NCI-H524 (cell line): ENCODE results near the gene RHOB.
"Not testable (repeated sequence)": the region's sequence is repeated elsewhere in the genome, so short reads cannot be mapped to it uniquely, and the experiment has no call there.

Source experiments
- DNase-seq, 2 experiments: peaks; one replicate each; lab custom pipeline; 2025; lab: John Stamatoyannopoulos, UW

RHOB gene

DNA sequence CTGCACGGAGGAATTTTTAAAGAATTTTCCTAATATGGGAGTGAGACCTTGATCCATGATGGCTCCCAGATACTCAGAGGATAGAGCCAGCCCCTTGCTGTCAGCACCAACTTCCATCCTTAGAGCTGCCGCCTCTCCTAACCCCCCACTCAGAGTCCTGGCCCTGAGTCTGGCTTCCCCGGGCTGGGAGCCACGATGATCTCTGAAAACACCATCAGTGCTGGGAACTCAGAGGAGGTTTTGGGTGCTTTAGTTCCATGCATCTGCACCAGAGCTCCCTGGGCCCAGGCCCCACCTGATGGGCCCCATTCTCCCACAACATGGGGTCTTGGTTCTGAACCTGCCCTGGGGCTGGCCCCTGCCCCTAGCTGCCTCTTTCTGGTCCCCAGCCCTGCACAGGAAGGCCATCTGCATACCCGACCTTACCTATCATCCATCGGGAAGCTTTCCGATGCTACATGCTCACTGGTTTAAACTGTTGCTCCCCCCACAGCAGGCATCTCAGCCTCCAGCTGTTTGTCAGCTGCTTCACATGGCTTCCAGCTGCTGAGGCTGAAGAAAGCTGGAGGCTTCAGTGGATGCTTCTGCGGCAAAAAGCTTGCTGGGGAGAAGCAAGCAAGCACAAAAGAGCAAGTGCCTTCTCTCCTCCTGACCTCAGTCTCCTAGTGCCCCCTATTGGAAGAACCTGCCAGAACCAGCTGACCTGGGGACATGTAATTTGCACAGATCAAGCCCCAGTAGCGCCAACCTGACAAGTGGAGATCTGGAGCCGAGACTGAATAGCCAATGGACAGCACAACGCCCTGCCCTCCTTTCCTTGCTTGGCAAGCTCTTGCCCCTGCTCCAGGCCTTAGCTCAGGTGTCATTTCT, 24.2 kb upstream of the RHOB start:
- no peak for DNase-seq

GRCh38 chr2:20423359-20423758, 23.5 kb upstream of the RHOB start:
- DNase-seq: no peak

DNA sequence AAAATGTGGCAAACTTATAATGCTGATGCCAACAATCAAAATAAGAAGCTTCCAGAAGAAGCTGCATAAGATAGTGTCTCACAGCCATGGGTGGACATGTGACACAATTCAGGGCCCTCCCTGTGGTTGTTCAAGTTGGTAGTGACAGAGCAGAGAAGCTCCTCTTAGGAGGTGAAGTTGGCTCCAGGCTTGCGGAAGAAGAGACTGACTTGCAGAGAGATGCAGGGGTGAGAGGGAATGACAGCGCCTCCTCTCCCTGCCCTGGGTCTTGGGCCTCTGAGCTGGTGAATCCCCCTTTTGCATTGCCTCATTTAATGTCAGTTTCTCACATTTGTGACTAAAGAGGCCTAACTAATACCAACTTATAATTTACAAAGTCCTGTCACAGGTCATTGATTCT, 23.0 kb upstream of the RHOB start:
- no peak for DNase-seq

- no peak for DNase-seq
These were observed 22.3 kb upstream of the RHOB start for GRCh38 chr2:20424300-20425290.

DNA sequence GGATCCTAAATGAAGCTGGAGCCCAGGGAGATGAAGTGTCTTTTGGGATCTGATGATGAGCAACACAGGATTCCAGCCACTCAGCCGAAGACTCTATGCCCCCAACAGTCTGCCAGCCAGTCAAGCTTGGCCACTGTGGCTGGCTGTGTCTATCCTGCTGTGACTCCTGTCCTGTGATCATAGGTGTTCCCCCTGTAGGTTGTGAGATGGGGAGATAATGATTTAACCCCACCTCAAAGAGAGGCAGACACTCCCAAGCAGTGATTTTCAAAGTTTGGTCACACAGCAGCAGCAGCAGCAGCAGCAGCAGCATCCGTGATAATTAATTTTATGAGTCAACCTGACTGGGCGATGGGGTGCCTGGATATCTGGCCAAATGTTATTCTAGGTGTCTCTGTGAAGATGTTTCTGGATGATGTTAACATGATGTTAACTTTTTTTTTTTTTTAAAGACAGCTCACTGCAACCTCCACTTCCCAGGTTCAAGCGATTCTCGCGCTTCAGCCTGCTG, 21.4 kb upstream of the RHOB start:
- no peak for DNase-seq

- no peak for DNase-seq
These were observed 21.0 kb upstream of the RHOB start for GRCh38 chr2:20425884-20426283.

DNA sequence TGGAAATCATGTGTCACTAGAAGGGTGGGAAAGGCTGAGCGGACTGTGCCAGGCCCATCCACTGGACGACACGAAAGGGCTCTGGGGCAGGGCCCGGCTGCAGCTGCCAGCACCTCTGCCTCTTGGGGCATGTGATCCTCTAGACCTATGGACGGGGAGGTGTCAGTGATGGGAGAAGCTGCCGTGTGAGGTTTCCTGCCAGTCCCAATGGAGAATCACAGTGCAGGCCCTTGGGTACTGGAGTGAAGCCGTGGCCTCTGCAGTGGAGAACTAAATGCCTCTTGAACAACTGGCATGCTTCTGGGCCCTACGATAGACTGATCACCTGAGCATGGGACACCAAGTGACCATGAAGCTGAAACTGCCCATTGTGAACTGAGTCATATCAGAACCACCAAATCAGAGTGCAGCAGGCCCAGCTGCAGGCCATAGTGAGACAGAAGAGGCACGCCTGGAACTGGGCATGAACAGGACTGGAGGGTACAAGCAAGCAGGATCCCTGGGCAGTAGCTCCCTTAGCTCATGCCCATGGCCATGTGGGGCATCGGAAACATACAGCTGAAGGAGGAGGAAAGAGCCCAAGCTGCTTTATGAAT, 18.8 kb upstream of the RHOB start:
- no peak for DNase-seq

- DNase-seq: no peak
These were observed 18.0 kb upstream of the RHOB start for GRCh38 chr2:20428717-20429490.

DNA sequence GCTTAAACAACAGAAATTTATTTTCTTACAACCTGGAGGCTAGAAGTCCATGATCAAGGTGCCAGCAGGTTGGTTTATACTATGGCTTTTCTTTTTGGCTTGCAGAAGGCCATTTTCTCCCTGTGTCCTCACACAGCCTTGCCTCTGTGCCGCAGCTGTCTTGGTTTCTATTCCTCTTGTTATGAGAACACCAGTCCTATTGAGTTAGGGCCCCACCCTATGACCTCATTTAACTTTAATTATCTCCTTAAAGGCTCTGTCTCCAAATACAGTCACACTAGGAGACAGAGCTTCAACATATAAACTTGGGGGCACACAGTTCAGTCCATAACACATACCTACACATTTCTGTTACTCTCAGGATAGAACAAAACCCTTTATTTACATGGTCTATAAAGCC, 17.3 kb upstream of the RHOB start:
- DNase-seq: no peak

- DNase-seq: no peak
These were observed 16.8 kb upstream of the RHOB start for GRCh38 chr2:20430035-20430434.

- DNase-seq: no peak
These were observed 16.2 kb upstream of the RHOB start for GRCh38 chr2:20430461-20431300.

- no peak for DNase-seq
These were observed 15.6 kb upstream of the RHOB start for GRCh38 chr2:20431301-20431698.

- DNase-seq: no peak
These were observed 15.1 kb upstream of the RHOB start for GRCh38 chr2:20431772-20432171.

- no peak for DNase-seq
These were observed 14.2 kb upstream of the RHOB start for GRCh38 chr2:20432714-20433113.

- no peak for DNase-seq
These were observed 13.6 kb upstream of the RHOB start for GRCh38 chr2:20433249-20433648.

DNA sequence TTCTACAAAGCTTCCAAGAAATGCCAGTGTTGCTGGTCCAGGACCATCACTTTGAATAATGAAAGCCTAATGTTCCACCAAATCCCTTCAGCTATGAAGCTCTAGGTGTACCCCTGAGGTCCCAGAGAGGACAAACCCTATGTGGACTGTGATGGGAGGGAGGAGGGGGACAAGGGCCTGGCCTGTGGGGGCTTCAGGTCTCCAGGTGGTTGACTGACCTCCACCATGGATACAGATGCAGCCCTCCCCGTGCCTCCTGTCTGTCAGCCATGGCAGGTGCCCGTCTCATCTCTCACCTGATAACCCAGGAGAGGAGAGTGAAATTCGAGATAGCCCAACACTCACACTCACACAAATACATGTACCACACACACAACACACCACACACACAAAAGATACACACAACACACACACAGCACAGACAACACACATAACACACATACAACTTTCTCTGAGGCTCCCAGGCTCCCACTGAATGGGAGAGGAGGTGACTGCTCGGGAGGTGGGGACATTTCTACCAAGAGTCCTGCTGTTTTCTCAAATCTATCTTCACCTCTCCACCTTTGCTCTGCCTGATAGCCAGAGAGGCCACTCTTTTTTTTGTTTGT, 12.8 kb upstream of the RHOB start:
- DNase-seq: no peak

DNA sequence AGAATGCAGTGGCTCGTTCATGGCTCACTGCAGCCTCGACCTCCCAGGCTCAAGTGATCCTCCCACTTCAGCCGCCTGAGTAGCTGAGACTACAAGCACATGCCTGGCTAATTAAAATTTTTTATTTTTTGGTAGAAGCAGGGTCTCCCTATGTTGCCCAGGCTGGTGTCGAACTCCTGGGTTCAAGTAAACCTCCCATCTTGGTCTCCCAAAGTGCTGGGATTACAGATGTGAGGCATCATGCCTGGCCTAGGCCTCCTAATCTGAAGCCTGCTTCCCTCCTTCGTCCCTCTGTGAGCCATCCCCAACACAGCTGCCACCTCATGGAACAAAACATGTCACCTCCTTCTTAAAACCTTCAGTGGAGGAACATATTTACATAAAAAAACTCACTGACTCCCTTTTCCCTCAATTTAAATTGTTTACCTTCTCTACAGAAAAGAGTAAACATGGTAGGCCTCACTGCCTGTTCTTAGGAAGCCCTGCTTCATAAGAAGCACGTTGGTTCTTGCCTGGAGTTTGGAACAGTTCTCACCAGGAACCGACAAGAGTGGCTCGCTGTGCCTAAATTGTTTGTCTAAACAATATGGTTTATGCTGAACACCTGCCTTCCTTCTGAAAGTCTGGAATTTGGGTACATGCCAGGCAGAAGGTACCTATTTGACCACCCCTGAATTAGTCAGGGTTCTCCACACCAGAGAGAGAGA, 12.1 kb upstream of the RHOB start:
- no peak for DNase-seq

DNA sequence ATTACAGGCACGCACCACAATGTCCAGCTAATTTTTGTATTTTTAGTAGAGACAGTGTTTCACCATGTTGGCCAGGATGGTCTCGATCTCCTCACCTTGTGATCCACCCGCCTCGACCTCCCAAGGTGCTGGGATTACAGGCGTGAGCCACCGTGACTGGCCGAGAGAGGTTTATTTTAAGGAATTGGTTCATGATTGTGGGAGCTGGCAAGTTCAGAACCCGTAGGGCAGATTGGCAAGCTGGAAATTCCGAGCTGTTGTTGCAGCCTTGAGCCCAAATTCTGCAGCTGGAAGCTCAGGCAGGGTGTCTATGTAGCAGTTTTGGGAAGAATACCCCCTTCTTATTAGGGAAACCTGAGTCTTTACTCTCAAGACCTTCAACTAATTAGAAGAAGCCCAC, 11.4 kb upstream of the RHOB start:
- DNase-seq: not testable (repeated sequence)

GRCh38 chr2:20436716-20437470, 10.0 kb upstream of the RHOB start:
- DNase-seq: peak in 1 of 2 experiments; percentile 6
